ENCODE results near the gene SUGCT. TPM values are rescaled to one million over a fixed set of nuclear protein-coding genes. Genes with fewer than 3 reads are reported as not detected.
A peak's percentile ranks its signal among the peaks of the same experiment; 100 is the strongest.

Gene SUGCT
- total RNA-seq, 1 experiment from 2014 or later = 1.6 TPM

DNA sequence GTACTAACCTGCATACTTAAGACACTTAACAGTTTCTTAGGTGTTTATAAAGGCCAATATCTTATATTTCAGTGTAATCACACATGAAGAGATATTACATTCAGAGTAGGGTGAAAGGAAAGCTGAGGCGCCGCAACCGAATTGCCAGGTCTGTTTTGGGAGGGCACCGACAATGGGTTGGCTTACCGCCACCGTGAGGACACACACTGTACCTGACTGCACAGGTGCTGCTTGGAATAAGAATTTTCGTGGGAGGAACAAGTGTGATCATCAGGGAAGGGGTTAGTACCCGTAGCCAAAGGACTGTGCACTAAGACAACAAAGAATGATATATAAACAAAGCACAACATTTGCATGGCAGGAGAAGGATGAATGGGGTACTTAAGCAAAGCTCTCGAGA is 591.8 kb downstream of the SUGCT start:
- no TSS peak for BruUV-seq (replicated peaks)
- H3K36me3 Mint-ChIP-seq (ENCODE audit: insufficient read depth, unreplicated experiment) = no peaks in the 10 kb centered on the region
- no peak overlapping the region for H3K27ac Mint-ChIP-seq (ENCODE audit: unreplicated experiment)

DNA sequence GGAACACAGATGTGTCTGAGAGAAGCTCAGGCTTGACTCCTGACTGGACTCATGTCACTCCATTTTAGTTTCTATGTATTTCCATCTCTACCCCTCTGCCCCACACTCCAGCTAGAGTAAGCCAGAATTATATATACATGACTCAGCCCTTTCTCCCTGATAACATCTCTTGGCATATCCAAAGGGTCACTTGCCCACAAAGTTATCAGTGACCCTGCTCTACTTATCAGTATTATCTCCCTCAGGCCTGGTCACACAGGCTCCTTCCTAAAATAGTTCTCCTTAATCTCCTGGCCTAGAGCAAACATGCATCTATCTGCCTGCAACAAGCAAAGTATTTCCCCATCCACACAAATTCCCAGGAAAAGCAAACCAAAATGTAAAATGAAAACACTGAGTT is 598.3 kb downstream of the SUGCT start:
- Mint-ChIP-seq H3K9me3 (ENCODE audit: low read depth, unreplicated experiment) (peaks cover 12% of the 10 kb centered on the region), H3K36me3 (ENCODE audit: insufficient read depth, unreplicated experiment) (no peaks in the 10 kb centered on the region), H3K4me1 (ENCODE audit: low read depth, unreplicated experiment) (peaks cover 21% of the 10 kb centered on the region), H3K27me3 (ENCODE audit: unreplicated experiment) (no peaks in the 10 kb centered on the region), H3K27ac (ENCODE audit: unreplicated experiment) (peak overlapping the region; percentile 56), H3K4me3 (ENCODE audit: low read depth, unreplicated experiment) (no peak overlapping the region)
- no TSS peak for BruUV-seq (replicated peaks)
- intact Hi-C loops (cut with micrococcal nuclease; ENCODE audit: unreplicated experiment) = no loop called here
- CTCF ChIA-PET = no interaction called here
- TF ChIP-seq, protein P1, sequence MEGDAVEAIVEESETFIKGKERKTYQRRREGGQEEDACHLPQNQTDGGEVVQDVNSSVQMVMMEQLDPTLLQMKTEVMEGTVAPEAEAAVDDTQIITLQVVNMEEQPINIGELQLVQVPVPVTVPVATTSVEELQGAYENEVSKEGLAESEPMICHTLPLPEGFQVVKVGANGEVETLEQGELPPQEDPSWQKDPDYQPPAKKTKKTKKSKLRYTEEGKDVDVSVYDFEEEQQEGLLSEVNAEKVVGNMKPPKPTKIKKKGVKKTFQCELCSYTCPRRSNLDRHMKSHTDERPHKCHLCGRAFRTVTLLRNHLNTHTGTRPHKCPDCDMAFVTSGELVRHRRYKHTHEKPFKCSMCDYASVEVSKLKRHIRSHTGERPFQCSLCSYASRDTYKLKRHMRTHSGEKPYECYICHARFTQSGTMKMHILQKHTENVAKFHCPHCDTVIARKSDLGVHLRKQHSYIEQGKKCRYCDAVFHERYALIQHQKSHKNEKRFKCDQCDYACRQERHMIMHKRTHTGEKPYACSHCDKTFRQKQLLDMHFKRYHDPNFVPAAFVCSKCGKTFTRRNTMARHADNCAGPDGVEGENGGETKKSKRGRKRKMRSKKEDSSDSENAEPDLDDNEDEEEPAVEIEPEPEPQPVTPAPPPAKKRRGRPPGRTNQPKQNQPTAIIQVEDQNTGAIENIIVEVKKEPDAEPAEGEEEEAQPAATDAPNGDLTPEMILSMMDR (IDR thresholded peaks at IDR 0.05; ENCODE audit: unreplicated experiment) = no peak
- no peak for DNase-seq

More for the DNA sequence above, 591.8 kb downstream of the SUGCT start:
- H3K4me3 Mint-ChIP-seq (ENCODE audit: low read depth, unreplicated experiment) = no peak overlapping the region
- no peak for DNase-seq
- TF ChIP-seq, protein P1 (IDR thresholded peaks at IDR 0.05; ENCODE audit: unreplicated experiment) = no peak
- no peaks in the 10 kb centered on the region for H3K27me3 Mint-ChIP-seq (ENCODE audit: unreplicated experiment)
- intact Hi-C loops (cut with micrococcal nuclease; ENCODE audit: unreplicated experiment) = no loop called here
- CTCF ChIA-PET = no interaction called here
- H3K4me1 Mint-ChIP-seq (ENCODE audit: low read depth, unreplicated experiment) = no peaks in the 10 kb centered on the region
- H3K9me3 Mint-ChIP-seq (ENCODE audit: low read depth, unreplicated experiment) = peaks cover 7% of the 10 kb centered on the region

DNA sequence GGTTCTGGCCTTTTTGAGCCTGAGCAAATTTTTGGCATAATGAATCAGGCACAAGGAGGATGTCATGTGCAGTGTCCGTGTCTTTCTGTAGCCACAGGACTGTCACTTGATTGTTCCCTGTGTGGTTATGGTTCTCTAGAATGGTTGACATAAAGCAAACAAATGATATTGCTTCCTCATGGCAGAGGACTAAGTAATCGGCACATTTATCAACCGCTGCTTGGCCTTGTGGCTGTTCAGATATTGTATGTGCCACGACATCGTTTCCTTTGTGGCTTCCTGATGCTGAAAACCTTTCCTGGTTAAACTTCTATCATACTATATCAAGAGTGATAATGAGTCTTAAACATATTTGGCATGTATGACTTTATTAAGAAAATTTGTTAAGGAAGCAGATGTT is 598.8 kb downstream of the SUGCT start:
- DNase-seq = peak; percentile 49
- H3K27me3 Mint-ChIP-seq (ENCODE audit: unreplicated experiment) = no peaks in the 10 kb centered on the region
- H3K9me3 Mint-ChIP-seq (ENCODE audit: low read depth, unreplicated experiment) = peaks cover 12% of the 10 kb centered on the region
- H3K4me1 Mint-ChIP-seq (ENCODE audit: low read depth, unreplicated experiment) = peaks cover 21% of the 10 kb centered on the region
- H3K36me3 Mint-ChIP-seq (ENCODE audit: insufficient read depth, unreplicated experiment) = no peaks in the 10 kb centered on the region
- CTCF ChIA-PET = interaction anchor here (0.6 kb wide), 1 partner anchor 645 kb away, joined by 3 read pairs; no protein-coding TSS in a partner anchor
- intact Hi-C loops (cut with micrococcal nuclease; ENCODE audit: unreplicated experiment) = no loop called here
- TF ChIP-seq, protein P1 (IDR thresholded peaks at IDR 0.05; ENCODE audit: unreplicated experiment) = no peak
- H3K4me3 Mint-ChIP-seq (ENCODE audit: low read depth, unreplicated experiment) = no peak overlapping the region
- no TSS peak for BruUV-seq (replicated peaks)
- H3K27ac Mint-ChIP-seq (ENCODE audit: unreplicated experiment) = peak overlapping the region; percentile 56

DNA sequence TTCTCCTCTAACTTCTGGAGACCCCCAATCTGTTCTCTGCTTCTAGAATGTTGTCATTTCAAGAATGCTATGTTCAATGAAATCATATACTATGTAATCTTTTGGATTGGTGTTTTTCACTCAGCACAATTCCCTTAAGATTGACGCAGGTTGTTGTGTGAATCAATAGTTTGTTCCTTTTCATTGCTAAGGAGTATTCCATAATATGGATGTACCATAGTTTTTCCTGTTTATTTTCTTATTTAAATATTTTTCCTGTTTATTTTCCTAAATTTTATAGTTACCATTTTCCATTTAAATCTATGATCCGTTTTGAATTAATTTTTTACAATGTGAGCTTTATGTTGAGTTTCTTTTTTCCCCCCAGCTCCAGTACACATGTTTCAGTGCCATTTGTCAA is 604.5 kb downstream of the SUGCT start:
- intact Hi-C loops (cut with micrococcal nuclease; ENCODE audit: unreplicated experiment) = no loop called here

More for the DNA sequence above, 604.5 kb downstream of the SUGCT start:
- CTCF ChIA-PET = no interaction called here
- peaks cover 5% of the 10 kb centered on the region for H3K4me1 Mint-ChIP-seq (ENCODE audit: low read depth, unreplicated experiment)
- DNase-seq = no peak
- H3K27ac Mint-ChIP-seq (ENCODE audit: unreplicated experiment) = no peak overlapping the region
- no peaks in the 10 kb centered on the region for H3K36me3 Mint-ChIP-seq (ENCODE audit: insufficient read depth, unreplicated experiment)
- H3K4me3 Mint-ChIP-seq (ENCODE audit: low read depth, unreplicated experiment) = no peak overlapping the region
- no peaks in the 10 kb centered on the region for H3K27me3 Mint-ChIP-seq (ENCODE audit: unreplicated experiment)
- TF ChIP-seq, protein P1 (IDR thresholded peaks at IDR 0.05; ENCODE audit: unreplicated experiment) = no peak
- H3K9me3 Mint-ChIP-seq (ENCODE audit: low read depth, unreplicated experiment) = peaks cover 5% of the 10 kb centered on the region
- no TSS peak for BruUV-seq (replicated peaks)

Data from Calu3 (cell line).